CD14-positive monocyte (primary cell): ENCODE measurements around the gene R3HDM2. TPM values are rescaled to one million over a fixed set of nuclear protein-coding genes. Genes with fewer than 3 reads are reported as not detected.
A peak's percentile ranks its signal among the peaks of the same experiment; 100 is the strongest.

ENCODE experiments used
- DNase-seq, 3 donors: peaks; one replicate each; pipeline ENCODE4 v3.0.0-alpha.2; 2011 to 2022
- H2AFZ ChIP-seq: 2 replicates; pipeline ENCODE4 v1.6.0; 2012; ENCODE audit warnings: mild to moderate bottlenecking, low read depth, low read length, inconsistent platforms; ENCODE audit not compliant: insufficient read depth, poor library complexity, severe bottlenecking
- H3K27ac ChIP-seq, 2 donors: 1 replicate in 1 of 2; 2 replicates in 1 of 2; pipeline ENCODE4 v1.5.1; 2012 to 2013; ENCODE audit warnings: low read length in 2 of 2, control low read depth in 1 of 2, inconsistent platforms in 1 of 2, low read depth in 1 of 2, mild to moderate bottlenecking in 1 of 2
- H3K27me3 ChIP-seq, 2 donors: one replicate each; pipeline versions ENCODE4 v1.6.0 to v1.6.1; 2011 to 2013; ENCODE audit warnings: low read length in 2 of 2; ENCODE audit not compliant: control insufficient read depth in 2 of 2, insufficient read depth in 2 of 2
- H3K36me3 ChIP-seq, 2 donors: replicated peaks in 1 of 2; 1 replicate in 1 of 2; 2 replicates in 1 of 2; pipeline versions ENCODE4 v1.5.1 to v1.6.1; 2012 to 2013; ENCODE audit warnings: low read length in 2 of 2, control low read depth in 1 of 2, inconsistent platforms in 1 of 2, mild to moderate bottlenecking in 1 of 2; ENCODE audit not compliant: insufficient read depth in 2 of 2, control insufficient read depth in 1 of 2
- H3K4me1 ChIP-seq, 2 donors: 1 replicate in 1 of 2; 2 replicates in 1 of 2; pipeline versions ENCODE4 v1.5.1 to v1.6.1; 2012 to 2013; ENCODE audit warnings: low read length in 2 of 2, control low read depth in 1 of 2, inconsistent platforms in 1 of 2, mild to moderate bottlenecking in 1 of 2, moderate library complexity in 1 of 2; ENCODE audit not compliant: insufficient read depth in 2 of 2, control insufficient read depth in 1 of 2
- H3K4me2 ChIP-seq: replicated peaks from 2 replicates; pipeline ENCODE3; 2012; ENCODE audit warnings: low read length, moderate library complexity, mild to moderate bottlenecking; ENCODE audit not compliant: poor library complexity, severe bottlenecking; ENCODE audit errors: extremely low read depth
- H3K4me3 ChIP-seq, 3 experiments: fragments of 200-600 bp in 1 of 3; sonication (generic) in 1 of 3; replicated peaks in 1 of 3; 1 replicate in 2 of 3; 2 replicates in 1 of 3; pipeline ENCODE4 v1.5.1; 2011 to 2013; ENCODE audit warnings: low read length in 3 of 3, mild to moderate bottlenecking in 3 of 3, control low read depth in 2 of 3, low read depth in 2 of 3, inconsistent platforms in 1 of 3, moderate library complexity in 1 of 3
- H3K79me2 ChIP-seq: 2 replicates; pipeline ENCODE4 v1.6.0; 2012; ENCODE audit warnings: mild to moderate bottlenecking, control low read depth, inconsistent platforms, low read length, moderate library complexity; ENCODE audit not compliant: insufficient read depth
- H3K9ac ChIP-seq: 2 replicates; pipeline ENCODE4 v1.6.0; 2017; ENCODE audit warnings: low read length, mild to moderate bottlenecking; ENCODE audit not compliant: insufficient read depth, poor library complexity, severe bottlenecking
- H3K9me3 ChIP-seq, 2 donors: replicated peaks in 1 of 2; 1 replicate in 1 of 2; 2 replicates in 1 of 2; pipeline versions ENCODE4 v1.5.1 to v1.6.1; 2012 to 2013; ENCODE audit warnings: low read length in 2 of 2, control low read depth in 1 of 2; ENCODE audit not compliant: control insufficient read depth in 1 of 2, insufficient read depth in 1 of 2
- H4K20me1 ChIP-seq: 2 replicates; pipeline ENCODE4 v1.6.0; 2012; ENCODE audit warnings: mild to moderate bottlenecking, low read length, control low read depth, moderate library complexity; ENCODE audit not compliant: insufficient read depth
- H3K27ac Mint-ChIP-seq, 7 donors: one replicate each; pipeline ENCODE4 v1.8.0; 2020; ENCODE audit warnings: mild to moderate bottlenecking in 7 of 7, mixed read lengths in 7 of 7, moderate library complexity in 6 of 7, inconsistent platforms in 2 of 7
- H3K27me3 Mint-ChIP-seq, 3 donors: one replicate each; pipeline ENCODE4 v1.8.0; 2021 to 2022; ENCODE audit warnings: low read depth in 3 of 3, mild to moderate bottlenecking in 3 of 3, mixed read lengths in 3 of 3, moderate library complexity in 3 of 3, inconsistent platforms in 1 of 3
- H3K36me3 Mint-ChIP-seq, 2 donors: one replicate each; pipeline ENCODE4 v1.8.0; 2020; ENCODE audit warnings: mixed read lengths in 2 of 2, inconsistent platforms in 1 of 2, mild to moderate bottlenecking in 1 of 2
- H3K4me1 Mint-ChIP-seq: one replicate; pipeline ENCODE4 v1.8.0; 2020; ENCODE audit warnings: mild to moderate bottlenecking, mixed read lengths
- H3K4me3 Mint-ChIP-seq, 2 donors: one replicate each; pipeline ENCODE4 v1.8.0; 2020; ENCODE audit warnings: mild to moderate bottlenecking in 2 of 2, mixed read lengths in 2 of 2, moderate library complexity in 1 of 2
- H3K9me3 Mint-ChIP-seq, 7 donors: one replicate each; pipeline ENCODE4 v1.8.0; 2020 to 2022; ENCODE audit warnings: mixed read lengths in 7 of 7, mild to moderate bottlenecking in 6 of 7, moderate library complexity in 6 of 7, inconsistent platforms in 2 of 7
- CTCF ChIP-seq: fragments of 200-600 bp; IDR thresholded peaks from one replicate; pipeline ENCODE4 v1.8.0; 2022; ENCODE audit warnings: antibody characterized with exemption, mild to moderate bottlenecking
- WGBS: methylation state at CpG from one replicate; pipeline ENCODE4 v1.1.5; 2013; ENCODE audit warnings: missing lambda C conversion rate; ENCODE audit not compliant: insufficient coverage; 5-methylcytosine and 5-hydroxymethylcytosine counted together
- intact Hi-C, 2 donors: fragments of 100-400 bp; cut with micrococcal nuclease; formaldehyde crosslinking; loops; one replicate each; pipeline versions ENCODE4 v1.15.0 to v1.15.1; 2023
- polyA plus RNA-seq, 3 donors: library from polyadenylated mRNA; depleted of rRNA in 1 of 3; unstranded in 2 of 3; stranded (reverse) in 1 of 3; fragments of 300-500 nt in 2 of 3; fragments of >200 nt in 1 of 3; fragmentation: Illumina TruSeq in 2 of 3; gene quantifications; 1 replicate in 2 of 3; 2 replicates in 1 of 3; pipeline ENCODE4 v1.2.3, GENCODE V29; 2012 to 2021

R3HDM2 gene
- polyA plus RNA-seq, 3 donors: 4.2 to 69.4 (median 7.3) TPM

DNA sequence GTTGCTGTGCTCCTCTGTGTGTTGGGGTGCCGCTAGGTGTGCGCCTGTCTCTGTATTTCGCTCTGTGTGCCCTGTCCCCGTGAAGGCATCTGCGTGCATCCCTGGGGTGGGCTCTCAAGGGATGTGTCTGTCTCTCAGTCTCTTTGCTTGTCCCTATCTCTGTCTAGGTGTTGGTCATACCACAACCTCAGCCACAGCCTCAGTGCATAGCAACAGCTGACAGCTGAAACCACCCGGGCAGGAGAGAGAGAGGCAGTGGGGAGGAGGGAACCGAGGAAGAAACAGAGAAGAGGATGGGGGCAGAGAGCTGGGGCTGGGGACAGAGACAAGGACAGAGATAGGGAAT lies 215.2 kb downstream of the R3HDM2 start:
- intact Hi-C loops: no loop called here
- Histone ChIP-seq H3K4me2 (peak overlapping the region; percentile 68), H3K4me1 (peaks cover 26 to 41% of the 10 kb centered on the region in 2 donors), H3K27me3 (peaks cover 59 to 70% of the 10 kb centered on the region in 2 donors), H3K9ac (no peak overlapping the region), H3K27ac (no peak overlapping the region), H3K4me3 (peak overlapping the region in 1 of 3 experiments; percentile 49), H3K36me3 (peaks cover 22 to 27% of the 10 kb centered on the region in 2 donors), H4K20me1 (peaks cover 55% of the 10 kb centered on the region), H3K9me3 (peaks cover 0 to 25% of the 10 kb centered on the region in 2 donors), H2AFZ (no peak overlapping the region), H3K79me2 (no peaks in the 10 kb centered on the region)
- peak in 1 of 3 donors; percentile 36 for DNase-seq
- peaks cover 29 to 43% of the 10 kb centered on the region in 2 donors for H3K36me3 Mint-ChIP-seq
- no peak for TF ChIP-seq CTCF
- peak overlapping the region; percentile 32 to 84 for H3K4me3 Mint-ChIP-seq
- H3K27me3 Mint-ChIP-seq: peaks cover 63 to 73% (median 68%) of the 10 kb centered on the region in 3 donors
- peaks cover 0 to 18% (median 11%) of the 10 kb centered on the region in 7 donors for H3K9me3 Mint-ChIP-seq
- H3K4me1 Mint-ChIP-seq: peaks cover 33% of the 10 kb centered on the region
- H3K27ac Mint-ChIP-seq: peak overlapping the region in 2 of 7 donors; percentile 30 to 66
- 0% methylated on average over 2 of the region's 7 CpGs for WGBS

- H3K4me1 ChIP-seq: peaks cover 26 to 41% of the 10 kb centered on the region in 2 donors
- Mint-ChIP-seq H3K4me1 (peaks cover 33% of the 10 kb centered on the region), H3K36me3 (peaks cover 35 to 47% of the 10 kb centered on the region in 2 donors), H3K4me3 (peak overlapping the region in 1 of 2 donors; percentile 84), H3K27me3 (peaks cover 60 to 68% (median 65%) of the 10 kb centered on the region in 3 donors), H3K27ac (peak overlapping the region in 1 of 7 donors; percentile 5), H3K9me3 (peaks cover 0 to 18% (median 11%) of the 10 kb centered on the region in 7 donors)
- H3K27ac ChIP-seq: no peak overlapping the region
- H3K4me2 ChIP-seq: no peak overlapping the region
- no peak for DNase-seq
- no peak overlapping the region for H3K9ac ChIP-seq
- peaks cover 0 to 23% of the 10 kb centered on the region in 2 donors for H3K9me3 ChIP-seq
- TF ChIP-seq CTCF: no peak
- 44% methylated on average over 10 of the region's 11 CpGs for WGBS
- intact Hi-C loops: no loop called here
- H3K4me3 ChIP-seq: no peak overlapping the region
- H2AFZ ChIP-seq: no peak overlapping the region
- H3K79me2 ChIP-seq: no peaks in the 10 kb centered on the region
- peaks cover 57 to 64% of the 10 kb centered on the region in 2 donors for H3K27me3 ChIP-seq
- peaks cover 28 to 33% of the 10 kb centered on the region in 2 donors for H3K36me3 ChIP-seq
- peaks cover 61% of the 10 kb centered on the region for H4K20me1 ChIP-seq
These were observed 215.8 kb downstream of the R3HDM2 start for GRCh38 chr12:57215065-57215464.
